ENCODE results near the gene ARMC3. TPM values are rescaled to one million over a fixed set of nuclear protein-coding genes. Genes with fewer than 3 reads are reported as not detected.

The ARMC3 gene
- total and polyA plus RNA-seq, 9 of the 15 experiments (the other 6 are each of a cell fraction or from before 2014, with no cell fraction given), result 0.33 to 1.1 (median 0.62) TPM

DNA sequence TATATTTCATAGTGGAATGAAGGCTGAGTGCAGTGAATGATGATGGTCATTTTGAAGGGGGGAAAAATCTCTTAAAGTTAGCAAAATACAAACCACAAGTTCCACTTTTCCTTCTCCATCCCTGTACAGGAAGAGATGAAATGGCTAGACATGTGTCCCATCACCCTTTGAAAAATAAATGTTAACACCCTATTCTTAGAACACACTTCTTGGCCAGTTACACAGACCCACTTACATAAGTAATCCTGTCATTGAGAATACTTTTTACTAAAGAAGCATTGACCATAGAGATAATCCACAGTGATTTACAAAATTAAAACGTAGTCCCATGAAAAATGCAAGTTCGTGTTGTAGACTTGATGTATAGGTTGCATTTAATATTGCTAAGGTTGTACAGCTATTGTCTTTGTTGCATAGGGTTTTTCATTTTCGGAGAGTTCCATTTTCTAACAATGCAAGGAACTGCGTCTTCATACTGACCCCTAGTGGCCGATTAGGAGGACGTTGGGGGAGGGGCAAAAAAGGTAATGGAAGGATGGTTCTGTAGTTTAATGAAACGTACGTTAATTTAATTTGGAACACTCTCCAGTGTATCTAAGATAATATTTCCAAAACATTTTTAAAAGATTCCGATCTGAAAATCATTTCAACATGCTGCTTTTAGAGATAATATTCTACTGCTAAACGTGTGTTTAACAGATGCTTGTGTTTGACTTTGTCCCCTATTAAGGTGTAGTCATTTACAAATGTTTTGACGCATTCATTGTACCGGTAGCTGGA is 60.9 kb downstream of the ARMC3 start (continued):
- TF ChIP-seq CHD1 (IDR thresholded peaks at IDR 0.05; ENCODE audit: low read length), result no peak
- no peak for TF ChIP-seq MEF2D (tag; conservative IDR thresholded peaks at IDR 0.05; ENCODE audit: low read depth)
- no peak for TF ChIP-seq TAF7 (tag; IDR thresholded peaks at IDR 0.05)
- TF ChIP-seq, protein P1, sequence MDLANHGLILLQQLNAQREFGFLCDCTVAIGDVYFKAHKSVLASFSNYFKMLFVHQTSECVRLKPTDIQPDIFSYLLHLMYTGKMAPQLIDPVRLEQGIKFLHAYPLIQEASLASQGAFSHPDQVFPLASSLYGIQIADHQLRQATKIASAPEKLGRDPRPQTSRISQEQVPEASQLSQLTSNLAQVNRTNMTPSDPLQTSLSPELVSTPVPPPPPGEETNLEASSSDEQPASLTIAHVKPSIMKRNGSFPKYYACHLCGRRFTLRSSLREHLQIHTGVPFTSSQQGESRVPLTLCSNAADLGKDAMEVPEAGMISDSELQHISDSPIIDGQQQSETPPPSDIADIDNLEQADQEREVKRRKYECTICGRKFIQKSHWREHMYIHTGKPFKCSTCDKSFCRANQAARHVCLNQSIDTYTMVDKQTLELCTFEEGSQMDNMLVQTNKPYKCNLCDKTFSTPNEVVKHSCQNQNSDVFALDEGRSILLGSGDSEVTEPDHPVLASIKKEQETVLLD (IDR thresholded peaks at IDR 0.05), result no peak
- peak; percentile 71; the same call in 1 of the 2 replicates for TF ChIP-seq STAG1 (CRISPR knock-in tag; IDR thresholded peaks at IDR 0.05; ENCODE audit: borderline replicate concordance)
- peak; percentile 36; the same call in 1 of the 2 replicates for TF ChIP-seq SP1 (CRISPR knock-in tag; IDR thresholded peaks at IDR 0.05)
- no peak for TF ChIP-seq PHF8 (IDR thresholded peaks at IDR 0.05; ENCODE audit: borderline replicate concordance, low read length)
- TF ChIP-seq, protein P2, sequence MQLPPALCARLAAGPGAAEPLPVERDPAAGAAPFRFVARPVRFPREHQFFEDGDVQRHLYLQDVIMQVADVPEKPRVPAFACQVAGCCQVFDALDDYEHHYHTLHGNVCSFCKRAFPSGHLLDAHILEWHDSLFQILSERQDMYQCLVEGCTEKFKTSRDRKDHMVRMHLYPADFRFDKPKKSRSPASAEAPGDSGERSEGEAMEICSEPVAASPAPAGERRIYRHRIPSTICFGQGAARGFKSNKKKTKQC (CRISPR knock-in tag; IDR thresholded peaks at IDR 0.05), result no peak
- TF ChIP-seq SAFB2 (IDR thresholded peaks at IDR 0.05; ENCODE audit: borderline replicate concordance, low read depth, low read length, severe bottlenecking), result no peak
- no peak for TF ChIP-seq NR2C1 (IDR thresholded peaks at IDR 0.05)
- no peak for TF ChIP-seq NR2C1 (tag; IDR thresholded peaks at IDR 0.05)
- TF ChIP-seq MCM2 (IDR thresholded peaks at IDR 0.05; ENCODE audit: low read depth), result no peak
- TF ChIP-seq MTA2 (IDR thresholded peaks at IDR 0.05; ENCODE audit: low read depth), result no peak
- TF ChIP-seq ZNF197 (CRISPR knock-in tag; IDR thresholded peaks at IDR 0.05; ENCODE audit: low read depth), result no peak
- TF ChIP-seq SMARCE1 (IDR thresholded peaks at IDR 0.05), result no peak
- TF ChIP-seq LEF1 (IDR thresholded peaks at IDR 0.05), result no peak
- TF ChIP-seq POLR3A (IDR thresholded peaks at IDR 0.05; ENCODE audit: borderline replicate concordance, extremely low read depth, insufficient read depth, insufficient read length), result no peak
- no peak for TF ChIP-seq ZNF124 (CRISPR knock-in tag; IDR thresholded peaks at IDR 0.05)
- TF ChIP-seq NCOA2 (IDR thresholded peaks at IDR 0.05; ENCODE audit: partially characterized antibody in 2 of 2), result no peak
- TF ChIP-seq, protein P3, sequence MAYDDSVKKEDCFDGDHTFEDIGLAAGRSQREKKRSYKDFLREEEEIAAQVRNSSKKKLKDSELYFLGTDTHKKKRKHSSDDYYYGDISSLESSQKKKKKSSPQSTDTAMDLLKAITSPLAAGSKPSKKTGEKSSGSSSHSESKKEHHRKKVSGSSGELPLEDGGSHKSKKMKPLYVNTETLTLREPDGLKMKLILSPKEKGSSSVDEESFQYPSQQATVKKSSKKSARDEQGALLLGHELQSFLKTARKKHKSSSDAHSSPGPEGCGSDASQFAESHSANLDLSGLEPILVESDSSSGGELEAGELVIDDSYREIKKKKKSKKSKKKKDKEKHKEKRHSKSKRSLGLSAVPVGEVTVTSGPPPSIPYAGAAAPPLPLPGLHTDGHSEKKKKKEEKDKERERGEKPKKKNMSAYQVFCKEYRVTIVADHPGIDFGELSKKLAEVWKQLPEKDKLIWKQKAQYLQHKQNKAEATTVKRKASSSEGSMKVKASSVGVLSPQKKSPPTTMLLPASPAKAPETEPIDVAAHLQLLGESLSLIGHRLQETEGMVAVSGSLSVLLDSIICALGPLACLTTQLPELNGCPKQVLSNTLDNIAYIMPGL (CRISPR knock-in tag; IDR thresholded peaks at IDR 0.05), result no peak
- no peak for TF ChIP-seq ZNF140 (CRISPR knock-in tag; IDR thresholded peaks at IDR 0.05)
- no peak for TF ChIP-seq ZNF780A (CRISPR knock-in tag; IDR thresholded peaks at IDR 0.05)
- TF ChIP-seq ESRRA (IDR thresholded peaks at IDR 0.05; ENCODE audit: borderline replicate concordance, low read depth), result no peak
- no peak for TF ChIP-seq PTRF (tag; IDR thresholded peaks at IDR 0.05)

Data from K562 (cell line).